IgD-negative memory B cell (primary cell): ENCODE measurements around the gene GNB5. TPM values are rescaled to one million over a fixed set of nuclear protein-coding genes. Genes with fewer than 3 reads are reported as not detected.
"Not testable (repeated sequence)": the region's sequence is repeated elsewhere in the genome, so short reads cannot be mapped to it uniquely, and the experiment has no call there.

Source experiments
- H3K27ac Mint-ChIP-seq, 3 donors: one replicate each; pipeline ENCODE4 v1.8.0; 2020 to 2022; ENCODE audit warnings: mild to moderate bottlenecking in 3 of 3, mixed read lengths in 3 of 3, moderate library complexity in 1 of 3
- H3K27me3 Mint-ChIP-seq: one replicate; pipeline ENCODE4 v1.8.0; 2021; ENCODE audit warnings: mixed read lengths
- H3K36me3 Mint-ChIP-seq: one replicate; pipeline ENCODE4 v1.8.0; 2020; ENCODE audit warnings: mild to moderate bottlenecking, mixed read lengths
- H3K4me1 Mint-ChIP-seq, 3 donors: one replicate each; pipeline ENCODE4 v1.8.0; 2020 to 2022; ENCODE audit warnings: mixed read lengths in 3 of 3, mild to moderate bottlenecking in 1 of 3
- H3K4me3 Mint-ChIP-seq, 4 donors: one replicate each; pipeline ENCODE4 v1.8.0; 2020 to 2022; ENCODE audit warnings: mild to moderate bottlenecking in 4 of 4, mixed read lengths in 4 of 4, moderate library complexity in 3 of 4
- H3K9me3 Mint-ChIP-seq, 3 donors: one replicate each; pipeline ENCODE4 v1.8.0; 2020 to 2021; ENCODE audit warnings: mixed read lengths in 3 of 3, mild to moderate bottlenecking in 1 of 3
- polyA plus RNA-seq: library from polyadenylated mRNA; unstranded; fragments of 300-500 nt; fragmentation: Illumina TruSeq; gene quantifications from one replicate; pipeline ENCODE4 v1.2.3, GENCODE V29; 2021

Gene GNB5
- 83.2 TPM for polyA plus RNA-seq

DNA sequence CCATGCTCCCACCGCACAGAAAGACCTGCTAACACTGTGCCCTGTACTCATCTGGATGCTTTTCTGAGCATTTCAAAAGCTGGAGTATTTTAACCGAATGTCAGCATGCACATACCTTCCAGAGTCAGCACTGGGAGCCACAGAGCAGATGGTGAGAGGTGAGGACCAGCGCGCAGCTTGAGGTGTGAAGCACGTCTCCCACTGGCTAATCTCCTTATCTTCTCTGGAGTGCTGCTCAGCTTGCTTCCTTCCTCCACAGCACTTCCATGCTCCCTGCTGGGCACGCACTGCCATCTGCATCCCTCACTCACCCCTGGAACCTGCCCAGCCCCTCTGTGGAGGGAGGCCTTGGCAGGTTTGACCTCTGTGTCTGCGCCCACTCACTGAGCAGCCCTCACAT is at the start of gene GNB5:
Gene GNB5 (minus strand): TSS at position 186 of the 400 bp plus-strand sequence. CDS start 6,716 bp downstream, outside the sequence.
- Mint-ChIP-seq H3K36me3 (peaks cover 3% of the 10 kb centered on the region), H3K4me1 (no peaks in the 10 kb centered on the region), H3K27me3 (no peaks in the 10 kb centered on the region), H3K9me3 (no peaks in the 10 kb centered on the region), H3K4me3 (no peak within 1 kb of the TSS), H3K27ac (no peak within 1 kb of the TSS)

DNA sequence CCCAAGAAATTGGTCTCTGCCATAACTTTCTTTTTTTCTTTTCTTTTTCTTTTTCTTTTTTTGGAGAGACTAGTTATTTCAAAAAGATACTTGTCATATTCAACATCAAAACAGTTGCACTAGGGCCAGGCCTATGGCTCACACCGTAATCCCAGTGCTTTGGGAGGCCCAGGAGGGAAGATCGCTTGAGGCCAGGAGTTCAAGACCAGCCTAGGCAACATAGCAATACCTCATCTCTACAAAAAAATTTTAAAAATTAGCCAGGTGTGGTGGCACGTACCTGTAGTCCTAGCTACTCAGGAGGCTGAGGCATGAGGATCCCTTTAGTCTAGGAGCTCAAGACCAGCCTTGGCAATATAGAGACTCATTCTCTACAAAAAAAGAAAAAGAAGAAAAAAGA is 49.0 kb upstream of the GNB5 start:
- Mint-ChIP-seq H3K36me3 (peaks cover 4% of the 10 kb centered on the region), H3K4me1 (peaks cover 23 to 50% (median 25%) of the 10 kb centered on the region in 3 donors), H3K9me3 (no peaks in the 10 kb centered on the region), H3K27me3 (no peaks in the 10 kb centered on the region), H3K4me3 (no peak overlapping the region), H3K27ac (no peak overlapping the region)

DNA sequence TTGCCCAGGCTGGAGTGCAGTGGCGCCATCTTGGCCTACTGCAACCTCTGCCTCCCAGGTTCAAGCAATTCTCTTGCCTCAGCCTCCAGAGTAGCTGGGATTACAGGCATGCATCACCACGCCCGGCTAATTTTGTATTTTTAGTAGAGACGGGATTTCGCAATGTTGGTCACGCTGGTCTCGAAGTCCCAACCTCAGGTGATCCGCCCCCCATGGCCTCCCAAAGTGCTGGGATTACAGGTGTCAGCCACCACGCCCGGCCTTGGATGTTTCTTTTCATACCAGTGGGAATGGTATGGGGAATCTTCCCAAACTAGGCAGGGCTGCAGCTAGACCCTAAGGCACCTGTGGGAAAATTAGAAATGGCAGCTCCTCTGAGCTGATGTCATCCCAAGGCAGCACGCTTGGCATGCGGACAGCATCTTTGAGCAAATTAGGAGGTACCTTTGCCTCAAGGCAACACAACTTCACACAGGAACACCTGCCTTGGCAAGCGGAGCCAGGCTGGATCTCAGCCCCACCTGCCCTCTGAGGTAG is 47.9 kb upstream of the GNB5 start:
- H3K27ac Mint-ChIP-seq: peak overlapping the region in 1 of 3 donors; percentile 67
- not testable (repeated sequence) for H3K4me3 Mint-ChIP-seq, H3K27me3 Mint-ChIP-seq, H3K9me3 Mint-ChIP-seq, H3K36me3 Mint-ChIP-seq
- H3K4me1 Mint-ChIP-seq: peaks cover 23 to 55% (median 31%) of the 10 kb centered on the region in 3 donors

DNA sequence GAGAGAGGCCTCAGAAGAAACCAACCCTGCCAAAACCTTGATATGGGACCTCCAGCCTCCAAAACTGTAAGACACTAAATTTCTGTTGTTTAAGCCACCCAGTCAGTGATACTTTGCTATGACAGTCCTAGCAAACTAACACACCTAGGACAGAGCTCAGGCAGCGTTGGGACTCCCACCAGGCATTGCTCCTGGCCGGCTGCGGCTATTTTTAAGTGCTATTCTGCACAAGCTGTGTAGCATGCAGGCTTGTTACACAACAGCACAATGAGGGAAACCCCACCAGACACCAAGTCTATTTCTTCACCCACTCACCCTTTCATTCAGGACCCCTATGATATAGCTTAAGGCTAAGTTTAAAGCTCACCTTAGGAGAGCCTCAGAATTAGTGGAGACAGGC is 47.0 kb upstream of the GNB5 start:
- no peaks in the 10 kb centered on the region for H3K9me3 Mint-ChIP-seq
- H3K4me3 Mint-ChIP-seq: no peak overlapping the region
- H3K36me3 Mint-ChIP-seq: peaks cover 4% of the 10 kb centered on the region
- peaks cover 27 to 57% (median 35%) of the 10 kb centered on the region in 3 donors for H3K4me1 Mint-ChIP-seq
- peak overlapping the region in 1 of 3 donors; percentile 91 for H3K27ac Mint-ChIP-seq
- H3K27me3 Mint-ChIP-seq: no peaks in the 10 kb centered on the region

DNA sequence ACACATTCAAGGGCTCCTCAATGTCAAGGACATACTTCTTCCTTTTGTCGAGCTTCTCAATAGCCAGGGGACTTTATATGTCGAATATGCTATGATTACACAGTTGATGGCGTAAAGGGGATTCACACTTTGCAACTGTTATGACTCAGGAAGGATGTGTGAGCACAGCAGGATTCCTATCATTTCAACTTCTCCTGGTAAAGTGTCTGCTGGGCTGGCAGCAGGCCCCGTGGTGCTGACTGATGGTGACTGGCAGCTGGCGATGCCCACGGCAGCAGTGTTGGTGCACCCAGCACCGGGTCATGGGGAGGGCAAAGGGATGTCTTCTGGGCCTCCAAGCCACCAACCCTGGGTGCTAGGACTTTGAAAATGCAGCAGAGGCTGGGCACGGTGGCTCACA is 44.8 kb upstream of the GNB5 start:
- H3K27ac Mint-ChIP-seq: peak overlapping the region; percentile 89 to 99 (median 97)
- no peaks in the 10 kb centered on the region for H3K36me3 Mint-ChIP-seq
- H3K9me3 Mint-ChIP-seq: no peaks in the 10 kb centered on the region
- H3K4me1 Mint-ChIP-seq: peaks cover 31 to 54% (median 47%) of the 10 kb centered on the region in 3 donors
- no peaks in the 10 kb centered on the region for H3K27me3 Mint-ChIP-seq
- peak overlapping the region in 3 of 4 donors; percentile 76 to 90 (median 89) for H3K4me3 Mint-ChIP-seq

DNA sequence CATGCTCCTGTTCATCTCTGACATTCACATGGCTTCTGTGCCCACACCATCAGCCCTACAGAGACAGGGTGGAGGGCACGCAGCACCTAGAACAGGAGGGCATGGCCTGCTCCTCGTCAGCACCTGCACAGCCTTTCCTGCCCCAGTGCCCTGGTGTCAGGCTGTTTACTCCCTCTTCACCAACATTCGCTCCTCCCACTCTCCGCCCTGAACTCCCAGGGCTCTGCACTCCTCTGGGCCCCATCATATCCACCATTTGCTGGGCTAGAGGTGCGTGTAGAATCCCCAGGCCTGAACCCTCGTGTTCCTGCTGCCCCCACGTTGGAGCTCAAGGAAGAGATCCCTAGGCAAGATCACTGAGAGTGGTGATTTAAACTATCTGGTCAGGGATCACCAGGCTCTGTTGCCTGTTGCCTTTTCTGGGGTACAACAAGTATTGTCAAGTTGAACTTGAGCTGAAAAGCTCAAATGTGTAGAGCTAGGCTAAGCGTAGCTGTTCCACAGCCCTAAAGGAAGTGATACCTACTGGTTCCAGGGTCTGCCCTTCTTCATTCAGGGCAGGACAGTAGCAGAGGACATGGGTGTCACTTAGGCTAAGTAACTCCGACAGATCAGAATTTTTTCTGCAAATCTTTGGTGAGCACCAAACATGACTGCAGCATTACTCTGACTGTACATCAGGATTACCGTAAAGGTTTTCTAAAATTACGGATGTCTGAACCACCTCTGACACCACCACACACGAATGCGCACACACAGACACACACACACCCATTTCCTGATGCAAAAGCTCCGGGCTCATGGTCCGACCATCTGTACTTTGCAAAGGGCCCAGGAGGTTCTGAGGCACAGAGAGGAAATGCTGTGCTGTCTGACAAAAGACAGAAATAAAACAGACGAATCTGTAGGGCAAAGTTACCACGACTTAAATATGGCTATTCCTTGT is 43.7 kb upstream of the GNB5 start:
- Mint-ChIP-seq H3K27ac (peak overlapping the region; percentile 89 to 99 (median 97)), H3K36me3 (no peaks in the 10 kb centered on the region), H3K4me1 (peaks cover 31 to 55% (median 49%) of the 10 kb centered on the region in 3 donors), H3K9me3 (no peaks in the 10 kb centered on the region), H3K27me3 (no peaks in the 10 kb centered on the region), H3K4me3 (peak overlapping the region; percentile 65 to 90 (median 82))

DNA sequence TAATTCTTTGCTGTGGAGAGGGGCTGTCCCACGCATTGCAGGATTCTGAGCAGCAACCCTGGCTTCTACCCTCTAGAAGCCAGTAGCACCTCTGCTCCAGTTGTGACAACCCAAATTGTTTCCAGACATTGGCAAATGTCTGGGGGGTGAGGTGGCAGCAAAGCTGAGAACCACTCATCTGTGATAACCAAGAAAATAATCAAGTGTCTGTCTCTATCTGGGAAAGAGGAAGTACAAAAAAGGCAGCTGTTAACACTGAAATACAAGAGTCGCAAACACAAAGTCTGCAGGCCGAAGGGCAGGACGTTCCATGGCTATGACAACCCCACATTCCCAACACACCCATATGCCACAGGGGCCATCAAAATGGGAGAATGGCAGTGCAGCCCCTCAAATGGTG is 42.2 kb upstream of the GNB5 start:
- no peaks in the 10 kb centered on the region for H3K36me3 Mint-ChIP-seq
- H3K4me3 Mint-ChIP-seq: peak overlapping the region; percentile 76 to 96 (median 87)
- peaks cover 36 to 63% (median 55%) of the 10 kb centered on the region in 3 donors for H3K4me1 Mint-ChIP-seq
- H3K9me3 Mint-ChIP-seq: no peaks in the 10 kb centered on the region
- H3K27me3 Mint-ChIP-seq: no peaks in the 10 kb centered on the region
- H3K27ac Mint-ChIP-seq: peak overlapping the region; percentile 89 to 99 (median 97)

DNA sequence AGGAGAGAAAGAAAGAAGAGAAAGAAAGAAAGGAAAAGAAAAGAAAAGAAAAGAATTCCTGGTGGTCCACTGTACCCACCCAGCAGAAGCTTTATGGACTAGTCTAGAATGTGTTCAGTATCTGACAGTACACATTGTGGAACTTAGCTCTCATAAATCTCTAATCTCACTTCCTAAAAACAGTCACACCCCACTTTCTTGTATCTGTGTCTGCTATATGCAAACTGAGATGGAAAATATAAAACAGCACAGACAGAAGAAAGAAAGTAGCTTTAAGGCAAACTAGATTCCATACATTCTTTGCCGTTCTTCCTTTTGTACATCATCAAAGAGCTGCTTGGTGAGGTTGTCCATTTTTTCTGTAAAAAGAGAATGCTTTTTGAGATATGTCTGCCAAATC is 41.1 kb upstream of the GNB5 start:
- Mint-ChIP-seq H3K9me3 (no peaks in the 10 kb centered on the region), H3K4me3 (peak overlapping the region; percentile 74 to 92 (median 88)), H3K36me3 (no peaks in the 10 kb centered on the region), H3K27me3 (no peaks in the 10 kb centered on the region), H3K4me1 (peaks cover 37 to 66% (median 58%) of the 10 kb centered on the region in 3 donors), H3K27ac (peak overlapping the region; percentile 96 to 99 (median 99))

DNA sequence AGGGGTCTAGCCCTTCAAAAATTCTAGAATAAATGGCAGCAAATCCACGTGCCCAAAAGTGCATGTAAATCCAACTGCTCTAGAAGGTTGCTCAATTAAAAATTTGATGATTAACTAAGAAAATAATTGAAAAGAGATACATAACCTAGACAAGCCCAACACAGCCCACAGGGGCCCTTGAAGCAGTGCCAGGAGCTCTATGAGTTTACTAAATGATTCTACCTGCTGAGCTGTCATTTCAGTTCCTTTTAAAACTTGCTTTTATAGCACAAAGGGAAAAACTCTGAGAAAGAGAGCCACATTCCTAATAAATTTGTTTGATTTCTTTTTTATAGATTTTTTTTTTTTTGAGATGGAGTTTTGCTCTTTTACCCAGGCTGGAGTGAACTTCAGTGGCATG is 38.9 kb upstream of the GNB5 start:
- H3K36me3 Mint-ChIP-seq: no peaks in the 10 kb centered on the region
- H3K4me3 Mint-ChIP-seq: peak overlapping the region in 1 of 4 donors; percentile 85
- H3K27ac Mint-ChIP-seq: peak overlapping the region; percentile 91 to 99 (median 97)
- no peaks in the 10 kb centered on the region for H3K27me3 Mint-ChIP-seq
- no peaks in the 10 kb centered on the region for H3K9me3 Mint-ChIP-seq
- peaks cover 37 to 57% (median 50%) of the 10 kb centered on the region in 3 donors for H3K4me1 Mint-ChIP-seq

DNA sequence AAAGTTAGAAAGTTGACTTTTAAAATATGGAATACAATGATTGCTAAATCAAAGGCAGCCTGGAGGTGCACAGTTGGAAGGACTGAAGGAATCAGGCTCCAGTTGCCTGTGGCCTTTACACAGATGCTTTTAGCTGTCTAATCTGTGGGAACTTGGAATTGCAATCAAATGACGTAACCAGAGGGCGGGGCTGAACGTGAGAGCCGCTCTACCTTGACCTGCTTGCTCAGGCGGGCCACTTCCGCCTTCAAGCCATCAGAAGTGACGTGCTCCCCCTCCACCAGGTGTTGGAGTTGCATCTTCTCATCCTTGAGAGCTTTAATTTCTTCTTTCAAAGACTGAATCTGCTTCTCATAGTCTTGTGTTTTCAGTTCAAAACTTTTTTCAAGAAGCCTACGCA is 37.7 kb upstream of the GNB5 start:
- H3K36me3 Mint-ChIP-seq: no peaks in the 10 kb centered on the region
- H3K4me3 Mint-ChIP-seq: peak overlapping the region in 3 of 4 donors; percentile 70 to 83 (median 82)
- H3K9me3 Mint-ChIP-seq: no peaks in the 10 kb centered on the region
- H3K27me3 Mint-ChIP-seq: no peaks in the 10 kb centered on the region
- H3K4me1 Mint-ChIP-seq: peaks cover 38 to 55% (median 43%) of the 10 kb centered on the region in 3 donors
- H3K27ac Mint-ChIP-seq: peak overlapping the region; percentile 91 to 99 (median 97)

DNA sequence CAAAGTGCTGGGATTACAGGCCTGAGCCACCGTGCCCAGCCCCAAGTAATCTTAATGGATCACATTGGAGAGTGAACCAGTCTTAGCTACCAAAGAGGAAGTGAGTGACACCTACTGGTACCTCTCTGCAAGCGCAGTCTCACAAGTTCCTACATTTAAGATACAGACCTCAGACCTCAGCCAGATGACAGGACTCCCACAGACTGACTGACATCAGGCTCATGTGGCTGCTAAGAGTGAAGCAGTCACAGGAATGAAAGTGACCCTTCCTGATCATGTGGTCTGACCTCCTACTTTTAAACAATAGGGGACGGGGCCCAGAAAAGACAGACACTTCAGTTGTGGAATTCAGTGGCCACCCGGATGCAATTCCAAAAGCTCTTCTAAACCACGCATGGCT is 36.3 kb upstream of the GNB5 start:
- no peaks in the 10 kb centered on the region for H3K9me3 Mint-ChIP-seq
- H3K27ac Mint-ChIP-seq: peak overlapping the region; percentile 95 to 98 (median 97)
- peaks cover 38 to 56% (median 46%) of the 10 kb centered on the region in 3 donors for H3K4me1 Mint-ChIP-seq
- no peaks in the 10 kb centered on the region for H3K27me3 Mint-ChIP-seq
- H3K36me3 Mint-ChIP-seq: peaks cover 7% of the 10 kb centered on the region
- peak overlapping the region in 3 of 4 donors; percentile 73 to 81 (median 77) for H3K4me3 Mint-ChIP-seq

DNA sequence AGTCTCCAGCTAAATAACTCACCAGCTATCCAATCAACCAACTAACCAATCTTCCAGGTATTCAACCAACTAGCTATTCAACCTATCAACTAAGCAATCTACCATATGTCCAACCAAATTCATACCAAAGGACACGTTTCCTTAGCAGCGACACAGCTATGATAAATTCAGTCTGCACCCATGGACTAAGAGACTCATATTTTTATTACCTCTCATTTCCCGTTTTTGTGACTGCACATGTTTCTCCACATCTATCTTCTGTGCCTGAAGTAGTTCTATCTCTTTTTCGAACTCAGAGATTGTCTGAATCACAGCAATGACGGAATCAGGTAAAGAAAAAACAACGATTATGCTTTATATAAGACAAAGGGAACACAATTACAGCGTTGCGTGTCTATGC is 34.0 kb upstream of the GNB5 start:
- Mint-ChIP-seq H3K4me1 (peaks cover 43 to 52% (median 50%) of the 10 kb centered on the region in 3 donors), H3K4me3 (peak overlapping the region in 3 of 4 donors; percentile 14 to 80 (median 45)), H3K27me3 (no peaks in the 10 kb centered on the region), H3K9me3 (no peaks in the 10 kb centered on the region), H3K27ac (peak overlapping the region; percentile 43 to 95 (median 91)), H3K36me3 (peaks cover 8% of the 10 kb centered on the region)

DNA sequence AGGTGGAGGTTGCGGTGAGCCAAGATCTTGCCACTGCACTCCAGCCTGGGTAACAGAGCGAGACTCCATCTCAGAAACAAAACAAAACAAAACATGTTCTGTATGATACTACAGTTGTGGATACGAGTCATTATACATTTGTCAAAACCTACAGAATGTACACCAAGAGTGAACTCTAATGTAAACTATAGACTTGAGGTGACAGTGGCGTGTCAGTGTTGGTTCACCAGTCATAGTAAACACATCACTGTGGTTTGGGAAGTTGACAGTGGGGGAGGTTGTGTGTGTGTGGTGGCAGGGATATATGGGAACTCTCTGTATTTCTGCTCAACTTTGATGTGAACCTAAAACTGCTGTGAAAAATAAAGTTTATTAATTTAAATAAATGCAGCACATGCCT is 33.0 kb upstream of the GNB5 start:
- no peaks in the 10 kb centered on the region for H3K9me3 Mint-ChIP-seq
- peak overlapping the region in 2 of 4 donors; percentile 0 to 45 for H3K4me3 Mint-ChIP-seq
- H3K36me3 Mint-ChIP-seq: peaks cover 8% of the 10 kb centered on the region
- peak overlapping the region; percentile 59 to 97 (median 95) for H3K27ac Mint-ChIP-seq
- no peaks in the 10 kb centered on the region for H3K27me3 Mint-ChIP-seq
- peaks cover 41 to 56% (median 44%) of the 10 kb centered on the region in 3 donors for H3K4me1 Mint-ChIP-seq

DNA sequence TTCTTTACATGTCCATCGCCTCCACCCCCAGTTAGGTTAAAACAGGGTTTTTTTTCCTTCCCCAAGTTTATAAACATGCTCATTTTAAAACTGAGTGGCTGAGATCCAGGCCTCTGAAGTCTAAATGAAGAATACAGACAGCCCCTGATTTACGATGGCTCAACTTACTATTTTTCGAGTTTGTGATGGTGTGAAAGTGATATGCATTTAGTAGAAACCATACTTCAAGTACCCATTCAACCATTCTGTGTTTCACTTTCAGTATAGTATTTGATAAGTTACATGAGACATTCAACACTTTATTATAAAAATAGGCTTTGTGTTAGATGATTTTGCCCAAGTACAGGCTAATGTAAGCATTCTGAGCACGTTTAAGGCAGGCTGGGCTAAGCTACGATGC is 30.5 kb upstream of the GNB5 start:
- H3K4me1 Mint-ChIP-seq: peaks cover 35 to 56% (median 44%) of the 10 kb centered on the region in 3 donors
- H3K4me3 Mint-ChIP-seq: peak overlapping the region; percentile 92 to 97 (median 95)
- peaks cover 11% of the 10 kb centered on the region for H3K36me3 Mint-ChIP-seq
- H3K27me3 Mint-ChIP-seq: no peaks in the 10 kb centered on the region
- H3K9me3 Mint-ChIP-seq: no peaks in the 10 kb centered on the region
- peak overlapping the region; percentile 95 to 97 (median 96) for H3K27ac Mint-ChIP-seq
